ENCODE measurements around the gene CYTH2. TPM values are rescaled to one million over a fixed set of nuclear protein-coding genes. Genes with fewer than 3 reads are reported as not detected.

The CYTH2 gene
- total RNA-seq, 1 donor from 2014 or later: 248 TPM

DNA sequence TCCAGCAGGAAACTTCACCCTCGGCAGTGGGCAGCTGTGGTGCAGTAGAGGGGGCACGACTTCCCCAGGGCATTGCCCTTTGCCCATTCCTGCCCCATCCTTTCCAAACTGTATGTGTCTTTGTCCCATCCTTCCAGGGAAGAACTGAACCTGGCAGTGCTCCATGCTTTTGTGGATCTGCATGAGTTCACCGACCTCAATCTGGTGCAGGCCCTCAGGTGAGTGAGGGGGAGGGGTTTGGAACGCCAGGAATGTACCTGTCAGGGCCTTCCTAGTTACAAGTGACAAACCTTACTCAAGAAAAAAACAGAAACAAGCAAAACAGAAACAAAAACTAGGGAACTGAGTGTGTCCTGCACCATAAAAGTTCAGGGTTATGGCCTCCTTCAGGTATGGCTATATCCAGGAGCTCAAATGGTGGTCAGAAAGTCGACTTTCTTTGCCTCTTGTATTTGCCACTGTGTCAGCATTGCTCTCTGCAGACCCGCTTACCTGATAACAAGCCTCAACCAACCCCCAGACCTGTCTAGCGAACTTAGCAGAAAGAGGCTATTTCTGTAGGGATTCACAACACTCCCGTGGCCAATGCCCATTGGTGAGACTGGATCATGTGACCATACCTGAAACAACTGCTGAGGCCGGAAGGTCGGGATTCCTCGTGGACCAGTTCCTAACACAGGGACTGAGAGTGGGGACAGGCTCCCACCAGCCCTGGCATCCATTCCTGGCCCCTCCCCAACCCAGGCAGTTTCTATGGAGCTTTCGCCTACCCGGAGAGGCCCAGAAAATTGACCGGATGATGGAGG lies 4.2 kb downstream of the CYTH2 start:
- H3K27ac Mint-ChIP-seq: no peak overlapping the region
- H3K4me1 Mint-ChIP-seq (ENCODE audit: low read depth): peaks cover 7% of the 10 kb centered on the region
- H3K4me3 Mint-ChIP-seq (ENCODE audit: low read depth): no peak overlapping the region
- H3K36me3 Mint-ChIP-seq (ENCODE audit: insufficient read depth): peaks cover 32% of the 10 kb centered on the region
- no peaks in the 10 kb centered on the region for H3K9me3 Mint-ChIP-seq (ENCODE audit: low read depth)
- no peak for DNase-seq (ENCODE audit: low spot score, unreplicated experiment)
- TF ChIP-seq, protein P1, sequence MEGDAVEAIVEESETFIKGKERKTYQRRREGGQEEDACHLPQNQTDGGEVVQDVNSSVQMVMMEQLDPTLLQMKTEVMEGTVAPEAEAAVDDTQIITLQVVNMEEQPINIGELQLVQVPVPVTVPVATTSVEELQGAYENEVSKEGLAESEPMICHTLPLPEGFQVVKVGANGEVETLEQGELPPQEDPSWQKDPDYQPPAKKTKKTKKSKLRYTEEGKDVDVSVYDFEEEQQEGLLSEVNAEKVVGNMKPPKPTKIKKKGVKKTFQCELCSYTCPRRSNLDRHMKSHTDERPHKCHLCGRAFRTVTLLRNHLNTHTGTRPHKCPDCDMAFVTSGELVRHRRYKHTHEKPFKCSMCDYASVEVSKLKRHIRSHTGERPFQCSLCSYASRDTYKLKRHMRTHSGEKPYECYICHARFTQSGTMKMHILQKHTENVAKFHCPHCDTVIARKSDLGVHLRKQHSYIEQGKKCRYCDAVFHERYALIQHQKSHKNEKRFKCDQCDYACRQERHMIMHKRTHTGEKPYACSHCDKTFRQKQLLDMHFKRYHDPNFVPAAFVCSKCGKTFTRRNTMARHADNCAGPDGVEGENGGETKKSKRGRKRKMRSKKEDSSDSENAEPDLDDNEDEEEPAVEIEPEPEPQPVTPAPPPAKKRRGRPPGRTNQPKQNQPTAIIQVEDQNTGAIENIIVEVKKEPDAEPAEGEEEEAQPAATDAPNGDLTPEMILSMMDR (IDR thresholded peaks at IDR 0.05; ENCODE audit: unreplicated experiment): no peak
- no peaks in the 10 kb centered on the region for H3K27me3 Mint-ChIP-seq

DNA sequence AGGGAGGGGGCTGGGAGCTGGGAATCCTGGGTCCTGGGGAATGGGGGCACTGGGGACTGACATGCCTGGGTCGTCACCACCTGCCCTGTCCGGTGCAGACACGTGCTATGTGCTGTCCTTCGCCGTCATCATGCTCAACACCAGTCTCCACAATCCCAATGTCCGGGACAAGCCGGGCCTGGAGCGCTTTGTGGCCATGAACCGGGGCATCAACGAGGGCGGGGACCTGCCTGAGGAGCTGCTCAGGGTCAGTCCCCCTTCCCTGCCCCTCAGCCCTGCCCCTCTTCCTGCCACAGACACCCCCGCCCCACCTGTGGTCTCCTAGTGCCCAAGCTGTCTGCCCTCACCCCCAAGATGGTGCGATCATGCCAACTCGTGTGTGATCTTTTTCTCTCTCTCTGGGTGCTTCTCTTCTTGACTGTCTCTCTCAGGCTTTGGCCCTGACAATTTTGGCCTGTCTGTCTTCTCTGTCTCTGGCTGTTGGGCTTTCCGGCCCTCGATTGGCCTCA lies 5.0 kb downstream of the CYTH2 start:
- TF ChIP-seq, protein P1 (IDR thresholded peaks at IDR 0.05; ENCODE audit: unreplicated experiment): no peak
- Mint-ChIP-seq H3K27me3 (no peaks in the 10 kb centered on the region), H3K4me1 (ENCODE audit: low read depth) (peaks cover 5% of the 10 kb centered on the region), H3K4me3 (ENCODE audit: low read depth) (no peak overlapping the region), H3K9me3 (ENCODE audit: low read depth) (no peaks in the 10 kb centered on the region), H3K36me3 (ENCODE audit: insufficient read depth) (peaks cover 32% of the 10 kb centered on the region), H3K27ac (no peak overlapping the region)
- no peak for DNase-seq (ENCODE audit: low spot score, unreplicated experiment)

DNA sequence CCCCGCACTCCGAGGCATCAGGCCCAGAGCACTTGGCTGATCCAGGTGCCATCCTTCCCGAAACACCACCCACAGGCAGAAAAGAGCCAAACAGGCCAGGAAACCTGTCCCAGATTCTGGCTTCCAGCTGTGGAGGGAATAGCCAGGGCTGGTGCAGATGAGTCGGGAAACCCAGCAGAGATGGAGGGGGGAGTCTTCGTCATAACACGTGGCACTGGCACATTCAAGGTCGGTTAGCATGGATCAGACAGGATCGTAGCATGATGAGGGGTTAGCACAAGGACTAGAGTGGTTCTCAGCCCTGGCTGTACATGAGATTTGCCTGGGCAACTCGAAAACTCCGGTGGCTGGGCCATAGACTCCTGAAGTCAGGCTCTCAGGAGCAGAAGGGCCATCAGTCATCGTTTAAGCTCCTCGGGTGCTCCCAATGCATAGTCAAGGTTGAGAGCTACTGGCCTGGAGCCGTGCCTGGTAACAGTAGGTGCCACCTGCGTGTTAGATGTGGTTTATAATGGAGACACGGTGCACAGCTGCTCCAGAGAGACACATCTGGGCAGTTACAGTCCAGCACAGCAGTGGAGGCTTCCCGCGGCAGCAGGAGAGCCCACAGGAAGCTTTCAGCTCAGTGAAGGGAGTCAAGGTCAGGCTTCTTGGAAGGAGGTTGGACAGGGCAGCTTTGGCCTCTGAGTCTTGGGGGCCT lies 6.3 kb downstream of the CYTH2 start:
- Mint-ChIP-seq H3K4me1 (ENCODE audit: low read depth) (peaks cover 3% of the 10 kb centered on the region), H3K4me3 (ENCODE audit: low read depth) (no peak overlapping the region), H3K36me3 (ENCODE audit: insufficient read depth) (peaks cover 40% of the 10 kb centered on the region), H3K27ac (no peak overlapping the region), H3K9me3 (ENCODE audit: low read depth) (no peaks in the 10 kb centered on the region), H3K27me3 (no peaks in the 10 kb centered on the region)
- DNase-seq (ENCODE audit: low spot score, unreplicated experiment): no peak
- TF ChIP-seq, protein P1 (IDR thresholded peaks at IDR 0.05; ENCODE audit: unreplicated experiment): no peak

DNA sequence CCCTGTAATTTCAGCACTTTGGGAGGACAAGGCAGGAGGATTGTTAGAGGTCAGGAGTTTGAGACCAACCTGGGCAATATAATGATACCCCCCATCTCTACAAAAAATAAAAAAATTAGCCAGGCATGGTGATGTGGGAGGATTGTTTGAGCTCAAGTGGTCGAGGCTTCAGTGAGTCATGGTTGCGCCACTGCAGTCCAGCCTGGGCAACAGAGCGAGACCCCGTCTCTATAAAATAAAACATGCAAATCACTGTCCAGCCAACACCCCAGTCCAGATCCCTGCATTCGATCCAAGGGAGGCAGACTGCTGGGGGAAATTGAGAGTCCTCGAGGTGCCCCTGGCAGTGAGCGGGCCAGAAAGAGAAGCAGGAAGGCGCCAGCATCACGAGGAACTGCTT lies 7.0 kb downstream of the CYTH2 start:
- H3K4me1 Mint-ChIP-seq (ENCODE audit: low read depth): no peaks in the 10 kb centered on the region
- no peak overlapping the region for H3K4me3 Mint-ChIP-seq (ENCODE audit: low read depth)
- H3K27ac Mint-ChIP-seq: peak overlapping the region; percentile 56
- no peak for DNase-seq (ENCODE audit: low spot score, unreplicated experiment)
- H3K36me3 Mint-ChIP-seq (ENCODE audit: insufficient read depth): peaks cover 37% of the 10 kb centered on the region
- no peaks in the 10 kb centered on the region for H3K27me3 Mint-ChIP-seq
- H3K9me3 Mint-ChIP-seq (ENCODE audit: low read depth): no peaks in the 10 kb centered on the region
- TF ChIP-seq, protein P1 (IDR thresholded peaks at IDR 0.05; ENCODE audit: unreplicated experiment): no peak

DNA sequence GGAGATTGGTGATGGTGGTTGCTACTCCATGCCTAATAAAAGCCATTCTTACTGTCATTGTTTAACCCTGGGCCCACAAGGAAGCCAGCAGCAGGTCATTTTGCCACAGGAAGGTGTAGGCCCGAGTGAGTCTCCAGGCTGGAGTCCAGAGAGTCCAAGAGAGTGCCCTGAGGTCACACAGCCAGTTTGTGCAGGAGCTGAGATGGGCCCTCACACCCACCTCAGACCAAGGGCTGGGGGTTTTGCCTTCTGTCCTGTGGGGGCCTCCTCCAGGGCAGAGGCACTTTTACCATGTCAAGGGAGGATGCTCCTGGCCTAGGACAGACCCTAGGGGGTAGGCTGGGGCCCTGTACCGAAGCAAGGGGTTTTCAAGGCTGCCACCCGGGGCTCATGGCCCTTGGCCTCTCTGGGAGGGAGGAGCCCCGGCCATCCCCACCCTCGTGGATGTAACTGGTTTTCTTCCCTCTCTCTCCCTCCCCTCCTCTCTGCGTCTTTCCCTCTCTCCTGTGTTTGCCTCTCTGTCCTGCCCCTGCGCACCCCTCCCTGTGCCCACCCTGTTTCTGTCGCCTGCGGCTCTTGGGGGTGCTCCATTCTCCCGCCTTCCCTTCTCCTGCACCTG lies 8.0 kb downstream of the CYTH2 start:
- TF ChIP-seq, protein P1 (IDR thresholded peaks at IDR 0.05; ENCODE audit: unreplicated experiment): no peak
- DNase-seq (ENCODE audit: low spot score, unreplicated experiment): no peak
- Mint-ChIP-seq H3K27ac (no peak overlapping the region), H3K9me3 (ENCODE audit: low read depth) (no peaks in the 10 kb centered on the region), H3K4me3 (ENCODE audit: low read depth) (no peak overlapping the region), H3K36me3 (ENCODE audit: insufficient read depth) (peaks cover 33% of the 10 kb centered on the region), H3K27me3 (no peaks in the 10 kb centered on the region), H3K4me1 (ENCODE audit: low read depth) (no peaks in the 10 kb centered on the region)
